ENCODE measurements around the gene ZC3H11A.
A peak's percentile ranks its signal among the peaks of the same experiment; 100 is the strongest.
"Not testable (repeated sequence)": the region's sequence is repeated elsewhere in the genome, so short reads cannot be mapped to it uniquely, and the experiment has no call there.

ZC3H11A gene

GRCh38 chr1:203789966-203790365 lies 5.5 kb upstream of the ZC3H11A start:
- DNase-seq, result no peak

- no peak for DNase-seq
Measured at GRCh38 chr1:203791498-203791897, 3.9 kb upstream of the ZC3H11A start.

GRCh38 chr1:203792486-203792885 lies 2.9 kb upstream of the ZC3H11A start:
- no peak for DNase-seq

GRCh38 chr1:203793561-203793960 lies 1.9 kb upstream of the ZC3H11A start:
- not testable (repeated sequence) for DNase-seq

- no peak for DNase-seq
Measured at GRCh38 chr1:203794764-203795440, 521 bp upstream of the ZC3H11A start.

GRCh38 chr1:203796236-203796605 lies 798 bp downstream of the ZC3H11A start:
- no peak for DNase-seq

- DNase-seq, result no peak
Measured at GRCh38 chr1:203797216-203797615, 1.8 kb downstream of the ZC3H11A start.

GRCh38 chr1:203797948-203798655 lies 2.7 kb downstream of the ZC3H11A start:
- no peak for DNase-seq

GRCh38 chr1:203799157-203799556 lies 3.7 kb downstream of the ZC3H11A start:
- DNase-seq, result no peak

GRCh38 chr1:203799971-203800370 lies 4.5 kb downstream of the ZC3H11A start:
- DNase-seq, result no peak

- DNase-seq, result no peak
Measured at GRCh38 chr1:203805689-203806088, 10.3 kb downstream of the ZC3H11A start.

- no peak for DNase-seq
Measured at GRCh38 chr1:203807196-203807595, 11.8 kb downstream of the ZC3H11A start.

GRCh38 chr1:203813581-203814341 lies 18.3 kb downstream of the ZC3H11A start:
- DNase-seq, result no peak

- DNase-seq, result no peak
Measured at GRCh38 chr1:203818399-203818798, 23.0 kb downstream of the ZC3H11A start.

GRCh38 chr1:203823306-203823705 lies 27.9 kb downstream of the ZC3H11A start:
- no peak for DNase-seq

GRCh38 chr1:203826175-203826574 lies 30.8 kb downstream of the ZC3H11A start:
- DNase-seq, result no peak

GRCh38 chr1:203828002-203828401 lies 32.6 kb downstream of the ZC3H11A start:
- DNase-seq, result no peak

- no peak for DNase-seq
Measured at GRCh38 chr1:203828503-203828902, 33.1 kb downstream of the ZC3H11A start.

- DNase-seq, result not testable (repeated sequence)
Measured at GRCh38 chr1:203829247-203829646, 33.8 kb downstream of the ZC3H11A start.

GRCh38 chr1:203835476-203835875 lies 40.1 kb downstream of the ZC3H11A start:
- DNase-seq, result no peak

GRCh38 chr1:203839081-203839480 lies 43.7 kb downstream of the ZC3H11A start:
- DNase-seq, result peak; percentile 28

- DNase-seq, result no peak
Measured at GRCh38 chr1:203840208-203840808, 44.9 kb downstream of the ZC3H11A start.

- DNase-seq, result no peak
Measured at GRCh38 chr1:203842559-203842876, 47.1 kb downstream of the ZC3H11A start.

- no peak for DNase-seq
Measured at GRCh38 chr1:203843435-203843834, 48.0 kb downstream of the ZC3H11A start.
